ENCODE results near the gene TNS2. TPM values are rescaled to one million over a fixed set of nuclear protein-coding genes. Genes with fewer than 3 reads are reported as not detected.

TNS2 gene
- total and polyA plus RNA-seq, 5 experiments from 2014 or later = 0.13 to 3.0 (median 1.3) TPM; not detected in 1

DNA sequence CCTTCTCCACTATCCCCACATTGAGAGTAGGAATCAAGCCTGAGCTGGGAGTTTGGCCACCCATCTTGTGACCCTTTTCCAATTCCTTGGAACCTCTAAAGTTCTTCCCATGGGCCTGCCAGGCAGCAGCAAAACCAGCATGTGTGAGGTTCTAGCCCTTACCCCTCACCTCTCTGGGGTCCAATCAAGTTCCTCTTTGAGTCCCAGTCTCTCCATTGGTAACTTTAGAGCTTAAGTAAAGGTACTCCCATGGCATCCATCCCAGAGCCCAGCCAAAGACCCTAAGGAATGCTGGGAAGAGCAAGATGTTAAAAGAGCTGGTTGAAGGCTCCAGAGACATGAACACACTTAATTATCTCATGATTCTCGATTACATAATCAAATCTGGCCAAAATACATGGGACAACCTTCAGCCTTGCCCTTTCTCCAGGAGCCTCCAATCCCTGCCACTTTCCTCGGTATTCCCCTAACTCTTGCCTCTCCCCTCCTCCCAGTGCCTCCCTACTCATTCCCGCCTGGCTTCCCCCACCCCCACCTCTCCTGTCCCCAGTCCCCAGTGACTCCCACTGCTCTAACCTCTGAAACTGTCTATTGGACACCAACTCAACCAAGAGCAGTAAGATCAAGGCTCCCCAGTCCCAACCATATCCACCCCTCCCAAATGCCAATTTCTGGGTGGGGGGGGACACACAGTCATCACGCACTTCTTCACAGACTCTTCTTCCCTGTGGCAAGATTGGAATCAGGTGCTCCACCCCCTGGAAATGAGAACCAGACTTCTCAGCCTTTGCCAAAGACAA is 4.8 kb upstream of the TNS2 start:
- no peaks in the 10 kb centered on the region for H3K27me3 Mint-ChIP-seq
- ATAC-seq = no peak
- peak in 1 of 10 donors; percentile 36 for DNase-seq
- peaks cover 0 to 22% (median 0%) of the 10 kb centered on the region in 3 donors for H3K36me3 Mint-ChIP-seq
- H3K9me3 Mint-ChIP-seq = no peaks in the 10 kb centered on the region
- peaks cover 2 to 24% (median 19%) of the 10 kb centered on the region in 4 donors for H3K4me1 Mint-ChIP-seq
- POLR2A ChIA-PET = interaction anchor here (0.5 to 0.9 kb wide), 2 partner anchors 9 to 1314 kb away, joined by 3 read pairs; no protein-coding TSS in a partner anchor
- peak overlapping the region in 6 of 10 donors; percentile 14 to 96 (median 66) for H3K4me3 Mint-ChIP-seq
- peak overlapping the region in 8 of 10 donors; percentile 11 to 89 (median 50) for H3K27ac Mint-ChIP-seq

- Mint-ChIP-seq H3K27ac (peak overlapping the region in 7 of 10 donors; percentile 47 to 98 (median 81)), H3K4me1 (peaks cover 2 to 24% (median 19%) of the 10 kb centered on the region in 4 donors), H3K4me3 (peak overlapping the region; percentile 90 to 97 (median 96)), H3K27me3 (no peaks in the 10 kb centered on the region), H3K9me3 (no peaks in the 10 kb centered on the region), H3K36me3 (peaks cover 0 to 16% (median 0%) of the 10 kb centered on the region in 3 donors)
- DNase-seq (peak in 1 of 10 donors; percentile 38), ATAC-seq (no peak)
- POLR2A ChIA-PET = interaction anchor here (1.9 to 3.9 kb wide), 2 partner anchors 34 to 39 kb away, joined by 4 to 15 read pairs; partner anchors contain the start of genes EIF4B and SPRYD3
Observed at GRCh38 chr12:53045696-53046045, 4.2 kb upstream of the TNS2 start.

DNA sequence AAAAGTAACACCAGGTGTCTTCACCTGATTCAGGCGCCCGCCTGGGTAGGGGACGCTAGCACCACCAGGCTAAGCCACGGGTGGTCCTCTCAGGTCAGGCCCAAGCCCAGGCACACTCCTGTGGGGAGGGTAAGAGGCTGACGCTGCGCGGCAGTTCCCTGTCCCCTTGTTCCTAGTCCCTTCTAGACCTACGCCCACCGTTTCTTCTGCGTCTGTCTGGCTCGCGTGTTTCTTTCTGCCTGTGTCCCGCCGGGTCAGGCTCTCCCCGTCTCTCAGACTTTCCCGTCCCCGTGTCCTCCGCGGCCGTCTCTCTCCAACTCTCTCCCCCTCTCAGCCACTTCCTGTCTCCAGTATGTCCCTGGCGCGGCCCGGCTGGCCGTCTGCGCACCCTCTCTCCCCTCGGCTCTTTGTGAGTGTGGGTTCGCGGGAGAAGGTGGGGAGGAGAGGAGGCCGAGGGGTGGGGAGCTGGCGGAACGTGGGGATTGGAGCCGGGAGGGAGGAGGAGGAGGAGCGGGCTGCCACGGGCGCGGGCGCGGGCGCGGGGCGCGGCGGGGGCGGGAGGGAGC is 3.1 kb upstream of the TNS2 start:
- peak; percentile 42 to 50 for ATAC-seq
- H3K9me3 Mint-ChIP-seq = no peaks in the 10 kb centered on the region
- H3K36me3 Mint-ChIP-seq = peaks cover 0 to 7% (median 0%) of the 10 kb centered on the region in 3 donors
- POLR2A ChIA-PET = interaction anchor here (1.1 to 3.9 kb wide), 8 partner anchors 11 to 221 kb away, joined by 3 to 15 read pairs (median 6); partner anchors contain the start of genes EIF4B, IGFBP6, SOAT2 and SPRYD3
- H3K27ac Mint-ChIP-seq = peak overlapping the region; percentile 81 to 98 (median 94)
- no peaks in the 10 kb centered on the region for H3K27me3 Mint-ChIP-seq
- DNase-seq = peak in 4 of 10 donors; percentile 38 to 55 (median 40)
- peaks cover 2 to 24% (median 19%) of the 10 kb centered on the region in 4 donors for H3K4me1 Mint-ChIP-seq
- H3K4me3 Mint-ChIP-seq = peak overlapping the region; percentile 90 to 97 (median 96)

GRCh38 chr12:53047221-53048032 is 2.4 kb upstream of the TNS2 start:
- POLR2A ChIA-PET = interaction anchor here (0.7 to 3.9 kb wide), 10 partner anchors 10 to 274 kb away, joined by 3 to 15 read pairs (median 4); partner anchors contain the start of genes AAAS, EIF4B, IGFBP6 and SOAT2
- peaks cover 0 to under 1% (median 0%) of the 10 kb centered on the region in 3 donors for H3K36me3 Mint-ChIP-seq

DNA sequence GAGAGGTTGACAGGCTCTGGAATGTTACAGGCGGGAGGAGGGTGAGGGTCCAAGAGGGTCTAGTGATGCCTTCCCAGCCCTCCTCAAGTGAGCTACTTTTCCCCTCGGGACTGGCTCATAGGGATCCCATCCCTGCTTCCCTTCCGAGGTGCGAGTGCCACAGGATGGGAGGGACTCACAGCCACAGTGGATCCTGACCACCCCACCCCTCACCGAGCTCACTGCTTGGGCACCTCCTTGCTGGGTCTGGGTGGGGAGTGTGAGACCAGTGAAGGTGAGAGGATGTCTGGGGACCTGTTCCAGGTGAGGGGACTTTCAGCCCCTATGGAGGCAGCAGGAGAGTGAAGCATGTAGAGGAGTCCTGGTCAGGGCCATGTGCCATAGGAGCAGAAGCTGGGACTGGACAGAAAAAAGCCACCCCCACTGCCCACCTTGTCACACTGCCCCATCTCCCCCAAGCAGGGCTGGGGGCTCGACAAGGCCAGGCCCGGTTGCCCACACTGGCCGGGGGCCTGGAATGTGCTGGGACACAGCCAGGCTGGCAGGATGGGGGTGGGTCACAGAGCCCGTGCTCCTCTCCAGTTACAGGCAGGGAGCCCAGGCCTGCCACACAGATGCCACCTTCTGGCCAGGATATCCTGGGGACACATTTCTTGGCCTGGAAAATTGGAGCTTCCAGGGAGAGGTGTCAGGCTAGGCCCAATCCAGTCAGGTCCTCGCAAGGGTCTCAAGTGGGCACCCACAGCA is 1.7 kb upstream of the TNS2 start:
- DNase-seq (no peak), ATAC-seq (no peak)
- H3K27me3 Mint-ChIP-seq = no peaks in the 10 kb centered on the region
- H3K9me3 Mint-ChIP-seq = no peaks in the 10 kb centered on the region
- H3K36me3 Mint-ChIP-seq = no peaks in the 10 kb centered on the region
- H3K27ac Mint-ChIP-seq = peak overlapping the region in 8 of 10 donors; percentile 39 to 90 (median 71)
- peak overlapping the region in 9 of 10 donors; percentile 26 to 65 (median 60) for H3K4me3 Mint-ChIP-seq
- POLR2A ChIA-PET = interaction anchor here (0.7 to 3.9 kb wide), 9 partner anchors 9 to 273 kb away, joined by 3 to 15 read pairs (median 6); partner anchors contain the start of genes AAAS, EIF4B, IGFBP6 and SOAT2
- peaks cover 2 to 24% (median 20%) of the 10 kb centered on the region in 4 donors for H3K4me1 Mint-ChIP-seq

More at GRCh38 chr12:53047221-53048032, 2.4 kb upstream of the TNS2 start:
- H3K4me1 Mint-ChIP-seq = peaks cover 2 to 24% (median 20%) of the 10 kb centered on the region in 4 donors
- H3K27me3 Mint-ChIP-seq = no peaks in the 10 kb centered on the region
- ATAC-seq = peak; percentile 75 to 79
- H3K4me3 Mint-ChIP-seq = peak overlapping the region; percentile 26 to 90 (median 62)
- peak overlapping the region in 9 of 10 donors; percentile 37 to 90 (median 56) for H3K27ac Mint-ChIP-seq
- H3K9me3 Mint-ChIP-seq = no peaks in the 10 kb centered on the region
- peak; percentile 53 to 80 (median 72) for DNase-seq

DNA sequence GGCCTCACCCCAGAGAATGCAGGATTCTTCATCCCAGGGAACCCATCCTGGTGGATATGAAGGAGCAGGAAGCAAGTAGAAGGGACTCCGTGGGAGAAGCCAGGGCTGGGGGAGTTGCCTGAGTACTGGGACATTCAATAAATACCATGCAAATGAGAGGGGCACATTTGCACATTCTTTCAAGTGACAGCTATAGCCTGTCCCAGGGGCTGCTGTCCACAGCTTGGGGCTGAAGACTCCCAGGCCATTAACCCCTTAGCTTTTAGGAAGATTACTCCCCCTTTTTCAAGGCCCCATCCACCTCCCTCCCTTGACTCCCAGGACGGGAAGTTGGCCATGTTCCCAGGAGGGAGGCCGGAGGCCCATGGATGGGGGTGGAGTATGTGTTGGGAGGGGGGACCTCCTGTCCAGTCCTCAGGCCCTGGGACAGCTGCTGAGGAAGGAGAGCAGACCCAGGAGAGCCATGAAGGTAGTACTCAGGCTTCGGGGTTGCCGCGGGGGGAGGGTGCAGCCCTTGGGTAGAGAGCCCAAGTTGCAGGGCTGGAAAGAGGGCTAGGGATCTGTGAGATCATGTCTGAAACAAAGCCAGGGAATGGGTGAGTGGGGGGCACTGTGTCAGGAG is 974 bp upstream of the TNS2 start:
- H3K4me3 Mint-ChIP-seq = peak overlapping the region in 6 of 10 donors; percentile 4 to 60 (median 27)
- no peaks in the 10 kb centered on the region for H3K36me3 Mint-ChIP-seq
- ATAC-seq = no peak
- POLR2A ChIA-PET = interaction anchor here (1.0 to 3.9 kb wide), 5 partner anchors 13 to 138 kb away, joined by 3 to 15 read pairs (median 6); partner anchors contain the start of genes EIF4B and SPRYD3
- H3K27ac Mint-ChIP-seq = peak overlapping the region in 9 of 10 donors; percentile 38 to 87 (median 70)
- H3K4me1 Mint-ChIP-seq = peaks cover 5 to 31% (median 26%) of the 10 kb centered on the region in 4 donors
- H3K27me3 Mint-ChIP-seq = no peaks in the 10 kb centered on the region
- no peaks in the 10 kb centered on the region for H3K9me3 Mint-ChIP-seq
- DNase-seq = no peak

GRCh38 chr12:53050426-53051057 is 677 bp downstream of the TNS2 start:
- no peak for DNase-seq
- POLR2A ChIA-PET = no interaction called here

GRCh38 chr12:53051058-53051880 is 1.4 kb downstream of the TNS2 start:
- DNase-seq = no peak
- Mint-ChIP-seq H3K4me3 (peak overlapping the region in 2 of 10 donors; percentile 37 to 76), H3K36me3 (no peaks in the 10 kb centered on the region), H3K9me3 (no peaks in the 10 kb centered on the region), H3K4me1 (peaks cover 9 to 27% (median 25%) of the 10 kb centered on the region in 4 donors), H3K27me3 (peaks cover 0 to 2% (median 0%) of the 10 kb centered on the region in 5 donors), H3K27ac (peak overlapping the region in 4 of 10 donors; percentile 8 to 78 (median 65))
- POLR2A ChIA-PET = interaction anchor here (0.6 to 0.8 kb wide), 2 partner anchors 36 to 43 kb away, joined by 3 to 7 read pairs; no protein-coding TSS in a partner anchor
- ATAC-seq = no peak

More at GRCh38 chr12:53050426-53051057, 677 bp downstream of the TNS2 start:
- Mint-ChIP-seq H3K36me3 (no peaks in the 10 kb centered on the region), H3K9me3 (no peaks in the 10 kb centered on the region), H3K4me3 (peak overlapping the region in 1 of 10 donors; percentile 67), H3K27ac (peak overlapping the region in 5 of 10 donors; percentile 16 to 56 (median 51)), H3K4me1 (peaks cover 9 to 32% (median 29%) of the 10 kb centered on the region in 4 donors), H3K27me3 (peaks cover 0 to under 1% (median 0%) of the 10 kb centered on the region in 5 donors)
- ATAC-seq = no peak

DNA sequence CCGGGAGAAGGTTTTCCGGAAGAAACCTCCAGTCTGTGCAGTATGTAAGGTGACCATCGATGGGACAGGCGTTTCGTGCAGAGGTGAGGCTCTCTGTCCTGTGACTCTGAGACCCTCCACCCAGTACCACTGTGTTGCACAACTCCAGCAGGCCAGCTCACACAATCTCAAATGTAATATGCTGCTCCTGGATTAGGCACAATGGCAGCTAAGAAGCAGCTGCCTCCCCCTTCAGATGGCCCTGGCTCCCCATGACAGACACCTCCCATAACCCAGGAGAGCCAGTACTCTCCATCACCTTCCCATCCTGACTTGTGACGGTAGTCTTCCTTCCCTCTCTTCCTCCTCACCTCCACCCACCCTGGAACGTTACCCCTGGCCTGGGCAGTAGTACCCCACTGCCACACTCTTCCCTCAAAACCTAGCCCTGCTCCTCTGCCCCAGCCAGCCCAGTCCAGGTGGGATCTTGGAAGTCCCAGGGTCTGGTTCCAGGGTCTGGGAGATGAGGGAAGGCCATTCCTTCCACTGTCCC is 2.1 kb downstream of the TNS2 start:
- DNase-seq (no peak), ATAC-seq (no peak)
- Mint-ChIP-seq H3K27ac (peak overlapping the region in 5 of 10 donors; percentile 29 to 65 (median 56)), H3K4me1 (peaks cover 7 to 21% (median 19%) of the 10 kb centered on the region in 4 donors), H3K27me3 (peaks cover 0 to 2% (median 0%) of the 10 kb centered on the region in 5 donors), H3K4me3 (peak overlapping the region in 4 of 10 donors; percentile 14 to 43 (median 26)), H3K9me3 (no peaks in the 10 kb centered on the region), H3K36me3 (no peaks in the 10 kb centered on the region)
- POLR2A ChIA-PET = interaction anchor here (0.6 to 0.8 kb wide), 2 partner anchors 35 to 42 kb away, joined by 3 to 7 read pairs; no protein-coding TSS in a partner anchor

Data from naive thymus-derived CD8-positive, alpha-beta T cell (primary cell).